GM18502 (cell line): ENCODE results near the gene DNAJB1.
"Not testable (repeated sequence)": the region's sequence is repeated elsewhere in the genome, so short reads cannot be mapped to it uniquely, and the experiment has no call there.

Experiments used
- ATAC-seq: cut with Tn5 transposase; IDR thresholded peaks from one replicate; pipeline ENCODE4 v1.9.1; 2021; ENCODE audit warnings: mild to moderate bottlenecking; ENCODE audit not compliant: unreplicated experiment, poor library complexity

DNAJB1 gene

GRCh38 chr19:14526423-14526822, 8.2 kb upstream of the DNAJB1 start:
- no peak for ATAC-seq

GRCh38 chr19:14525729-14526128, 7.5 kb upstream of the DNAJB1 start:
- ATAC-seq: no peak

DNA sequence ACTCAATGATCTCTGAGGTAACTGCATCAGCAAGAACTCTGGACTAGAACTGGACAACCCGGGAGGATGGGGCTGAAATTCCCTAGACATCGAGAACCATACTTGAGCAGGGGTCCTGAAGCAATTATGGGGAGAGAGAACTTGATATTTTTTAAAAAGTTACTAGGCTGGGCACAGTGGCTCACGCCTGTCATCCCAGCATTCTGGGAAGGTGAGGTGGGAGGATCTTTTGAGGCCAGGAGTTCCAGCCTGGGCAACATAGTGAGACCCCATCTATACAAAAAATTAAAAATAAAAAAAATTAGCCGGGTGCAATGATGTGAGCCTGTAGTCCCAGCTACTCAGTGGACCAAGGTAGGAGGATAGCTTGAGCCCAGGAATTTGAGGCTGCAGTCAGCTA, 2.3 kb upstream of the DNAJB1 start:
- ATAC-seq: no peak

DNA sequence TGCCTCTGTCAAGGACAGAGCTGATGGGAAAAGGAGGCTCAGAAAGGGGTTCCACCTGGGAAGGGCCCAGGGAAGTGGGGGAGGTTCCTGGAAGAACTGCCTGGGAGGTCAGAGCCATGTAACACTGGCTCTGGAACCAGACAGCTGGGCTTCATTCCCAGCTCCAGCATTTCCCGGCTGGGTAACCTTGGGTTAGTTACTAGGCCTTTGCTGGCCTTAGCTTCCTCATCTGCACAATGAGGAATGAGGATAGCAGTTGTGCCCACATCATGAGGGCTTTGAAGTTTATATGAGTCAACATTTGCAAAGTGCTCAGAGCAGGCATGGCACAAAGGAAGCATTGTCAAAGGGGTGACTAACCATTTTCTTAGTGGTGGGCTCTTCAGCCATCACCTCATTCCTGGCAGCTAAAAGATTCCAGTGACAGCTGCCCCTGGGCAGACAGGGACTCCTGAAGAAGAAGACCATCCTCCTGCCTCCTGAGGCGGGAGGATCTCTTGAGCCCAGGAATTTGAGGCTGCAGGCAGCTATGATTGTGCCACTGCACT, 1.7 kb upstream of the DNAJB1 start:
- no peak for ATAC-seq

DNA sequence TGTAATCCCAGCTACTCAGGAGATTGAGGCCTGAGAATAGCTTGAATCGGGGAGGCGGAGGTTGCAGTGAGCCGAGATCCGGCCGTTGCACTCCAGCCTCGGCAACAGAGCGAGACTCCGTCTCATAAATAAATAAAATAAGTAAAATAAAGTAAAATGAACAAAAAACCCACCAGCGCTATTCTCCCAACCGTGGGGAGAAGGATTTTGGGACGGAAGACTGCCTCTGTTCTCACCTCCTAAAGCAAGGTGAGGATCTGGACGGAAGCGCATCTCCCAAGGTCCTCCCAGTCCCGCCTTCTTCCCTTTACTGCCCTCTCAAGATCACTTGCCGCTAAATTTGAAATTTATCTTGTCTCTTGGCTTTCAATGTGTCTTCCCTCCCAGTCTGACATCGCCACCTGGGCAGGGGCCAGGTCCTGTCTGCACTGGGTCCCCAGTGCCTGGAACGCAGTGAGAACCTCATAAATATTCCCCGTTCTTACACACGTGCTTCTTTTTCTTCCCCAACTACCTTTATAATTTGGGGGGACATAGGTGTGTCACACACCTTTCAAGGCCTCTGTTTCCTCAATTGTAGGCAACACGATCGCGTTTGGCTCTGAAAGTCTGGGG, 1.2 kb upstream of the DNAJB1 start:
- ATAC-seq: no peak

GRCh38 chr19:14517446-14517839, 754 bp downstream of the DNAJB1 start:
- ATAC-seq: no peak

GRCh38 chr19:14516746-14517438, 1.3 kb downstream of the DNAJB1 start:
- no peak for ATAC-seq

- no peak for ATAC-seq
Measured at GRCh38 chr19:14516048-14516534, 2.1 kb downstream of the DNAJB1 start.

DNA sequence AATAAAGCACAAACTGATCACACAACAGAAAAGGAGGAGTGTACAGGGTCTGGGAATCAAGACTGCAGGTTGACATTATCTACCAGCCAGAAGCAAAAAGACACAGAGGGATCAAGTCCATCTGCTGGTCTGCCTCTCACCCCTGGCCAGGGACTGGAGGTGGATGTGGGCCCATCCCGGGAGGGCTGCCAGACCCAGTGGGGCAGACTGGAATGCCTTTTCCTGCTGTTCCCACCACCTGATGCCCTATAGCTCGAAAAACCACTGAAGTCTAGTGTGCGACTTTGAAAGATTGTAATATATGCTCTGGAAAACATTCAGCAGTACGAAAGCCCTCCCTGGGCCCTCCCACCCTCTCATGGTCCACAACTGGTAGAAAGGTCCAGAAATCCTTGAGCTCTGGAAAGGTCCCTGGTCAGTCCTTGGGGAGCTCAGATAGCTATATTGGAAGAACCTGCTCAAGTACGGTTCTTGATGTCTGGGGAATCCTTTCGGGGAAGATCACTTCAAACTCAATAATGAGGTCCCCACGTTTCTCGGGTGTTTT, 2.6 kb downstream of the DNAJB1 start:
- ATAC-seq: no peak

DNA sequence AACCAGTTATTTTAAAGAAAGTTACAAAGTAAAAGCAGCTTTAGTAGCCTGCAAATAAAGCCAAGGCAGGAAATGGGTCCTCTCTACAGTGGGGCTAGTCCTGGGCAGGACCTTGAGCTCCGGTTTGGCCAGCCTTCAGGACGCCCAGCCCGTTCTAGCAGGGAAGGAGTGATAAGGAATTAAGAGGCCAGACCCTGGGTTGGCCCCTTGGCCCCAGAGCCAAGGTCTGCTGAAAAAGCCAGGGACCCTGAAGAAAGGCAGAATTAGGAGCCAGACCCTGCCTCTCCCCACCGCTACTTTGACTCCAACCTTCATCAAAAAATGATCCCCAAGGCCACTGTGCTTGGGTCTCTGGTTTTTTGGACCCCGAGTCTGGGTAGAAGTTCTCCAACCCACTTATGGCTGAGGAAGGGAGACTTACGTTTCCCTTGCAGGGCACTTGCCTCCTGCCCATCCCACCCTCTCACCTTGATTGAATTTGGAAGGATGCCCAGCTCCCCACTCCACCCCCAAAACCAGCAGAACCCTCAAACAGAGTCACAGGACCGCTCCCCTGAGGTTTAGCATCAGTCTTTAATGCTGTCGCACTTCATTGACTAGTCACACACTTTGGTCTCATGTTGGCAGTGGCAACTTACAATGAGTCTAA, 3.9 kb downstream of the DNAJB1 start:
- ATAC-seq: no peak

DNA sequence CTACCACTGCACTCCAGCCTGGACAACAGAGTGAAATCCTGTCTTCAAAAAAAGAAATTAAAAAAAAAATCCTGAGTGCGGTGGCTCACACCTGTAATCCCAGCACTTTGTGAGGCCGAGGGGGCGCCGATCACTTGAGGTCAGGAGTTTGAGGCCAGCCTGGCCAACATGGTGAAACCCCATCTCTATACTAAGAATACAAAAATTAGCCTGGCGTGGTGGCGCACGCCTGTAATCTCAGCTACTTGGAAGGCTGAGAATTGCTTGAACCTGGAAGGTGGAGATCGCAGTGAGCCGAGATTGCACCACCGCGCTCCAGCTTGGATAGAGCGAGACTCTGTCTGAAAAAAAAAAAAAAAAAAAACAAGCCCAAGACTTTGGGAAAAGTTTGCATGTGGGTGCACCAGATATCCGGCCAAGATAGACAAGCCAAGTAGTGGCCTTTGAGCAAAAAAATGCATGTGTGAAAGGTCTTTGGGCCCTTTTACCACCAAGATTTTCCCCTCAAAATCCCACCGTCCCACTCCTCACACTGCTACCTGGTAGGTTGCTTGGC, 5.7 kb downstream of the DNAJB1 start:
- ATAC-seq: no peak

GRCh38 chr19:14511229-14511593, 7.0 kb downstream of the DNAJB1 start:
- no peak for ATAC-seq

DNA sequence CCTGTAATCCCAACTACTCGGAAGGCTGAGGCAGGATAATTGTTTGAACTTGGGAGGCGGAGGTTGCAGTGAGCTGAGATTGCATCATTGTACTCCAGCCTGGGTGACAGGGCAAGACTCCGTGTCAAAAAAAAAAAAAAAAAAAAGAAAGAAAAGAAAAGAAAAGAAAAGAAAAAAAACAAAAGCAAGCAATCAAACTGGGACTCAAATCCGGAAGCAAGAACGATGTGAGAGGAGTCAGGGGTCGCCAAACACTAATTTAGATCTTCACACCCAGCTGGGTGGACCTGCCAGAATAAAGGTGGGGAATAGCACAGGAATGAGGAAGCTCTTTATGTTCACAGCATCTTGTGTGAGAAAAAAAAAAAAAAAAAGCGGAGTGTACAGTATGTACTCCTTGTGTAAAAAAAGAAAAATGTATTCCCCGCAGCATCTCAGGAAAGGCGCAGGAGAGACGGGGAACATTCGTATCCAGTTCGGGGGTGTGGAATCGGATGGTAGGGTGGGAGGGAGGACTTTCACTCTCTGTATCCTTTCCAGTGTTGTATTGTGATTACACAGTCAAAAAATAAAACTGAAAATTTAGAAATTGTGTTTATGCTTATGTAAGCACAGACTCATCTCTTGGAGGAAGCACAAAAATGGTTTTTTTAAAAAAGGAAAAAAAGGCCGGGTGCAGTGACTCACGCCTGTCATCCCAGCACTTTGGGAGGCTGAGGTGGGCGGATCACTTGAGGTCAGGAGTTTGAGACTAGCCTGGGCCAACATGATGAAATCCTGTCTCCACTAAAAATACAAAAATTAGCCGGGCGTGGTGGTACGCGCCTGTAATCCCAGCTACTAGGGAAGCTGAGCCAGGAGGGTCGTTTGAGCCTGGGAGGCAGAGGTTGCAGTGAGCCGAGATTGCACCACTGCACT, 7.6 kb downstream of the DNAJB1 start:
- no peak for ATAC-seq

- ATAC-seq: no peak
Measured at GRCh38 chr19:14507704-14508542, 10.3 kb downstream of the DNAJB1 start.

DNA sequence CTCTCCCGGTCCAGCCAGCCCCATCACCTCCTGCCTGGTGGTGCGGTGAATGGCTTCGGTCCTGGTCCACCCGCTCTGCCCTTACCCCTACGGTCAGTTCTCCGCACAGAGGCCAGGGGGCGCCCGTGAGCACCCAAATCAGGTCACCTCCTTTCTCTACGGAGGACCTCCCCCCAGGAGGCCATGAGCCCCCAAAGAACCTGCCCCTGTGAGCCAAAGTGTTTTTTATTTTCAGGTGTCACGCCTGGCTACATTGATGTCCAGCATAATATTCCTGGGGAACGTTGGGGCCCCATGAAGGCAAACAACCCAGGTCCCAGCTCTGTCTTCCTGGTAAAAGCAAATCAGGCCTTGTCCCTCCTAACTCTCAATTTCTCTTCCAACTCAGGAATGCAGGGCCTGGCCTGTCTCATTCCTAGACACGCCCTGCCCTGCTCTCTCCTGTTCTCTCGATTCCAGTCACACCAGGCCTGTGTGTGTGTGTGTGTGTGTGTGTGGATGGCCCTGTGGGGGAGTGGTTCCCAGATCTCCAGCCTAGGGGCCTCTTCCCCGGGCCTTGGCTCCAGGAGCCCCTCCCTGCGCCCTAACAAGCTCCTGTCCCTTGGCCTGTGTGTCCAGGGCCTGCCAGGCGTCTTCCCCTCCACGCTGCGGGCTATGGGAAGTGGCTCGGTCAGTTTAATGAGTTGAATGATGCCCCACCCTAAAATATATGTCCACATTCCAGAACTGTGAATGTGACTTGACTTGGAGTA, 12.5 kb downstream of the DNAJB1 start:
- ATAC-seq: no peak

GRCh38 chr19:14504575-14504974, 13.6 kb downstream of the DNAJB1 start:
- not testable (repeated sequence) for ATAC-seq

GRCh38 chr19:14503285-14503684, 14.9 kb downstream of the DNAJB1 start:
- ATAC-seq: no peak
